A172 (cell line): ENCODE measurements around the gene ZNF787. TPM values are rescaled to one million over a fixed set of nuclear protein-coding genes. Genes with fewer than 3 reads are reported as not detected.
A peak's percentile ranks its signal among the peaks of the same experiment; 100 is the strongest.

Source experiments
- DNase-seq: peaks from one replicate; pipeline ENCODE4 v3.0.0-alpha.2; 2015; ENCODE audit warnings: low spot score
- total RNA-seq: library from RNA; depleted of rRNA; stranded (reverse); fragments of >200 nt; shearing (Covaris generic); gene quantifications from 2 replicates; pipeline ENCODE4 v1.2.3, GENCODE V29; 2014

Gene ZNF787
- total RNA-seq, 1 experiment from 2014 or later: 18.1 TPM

DNA sequence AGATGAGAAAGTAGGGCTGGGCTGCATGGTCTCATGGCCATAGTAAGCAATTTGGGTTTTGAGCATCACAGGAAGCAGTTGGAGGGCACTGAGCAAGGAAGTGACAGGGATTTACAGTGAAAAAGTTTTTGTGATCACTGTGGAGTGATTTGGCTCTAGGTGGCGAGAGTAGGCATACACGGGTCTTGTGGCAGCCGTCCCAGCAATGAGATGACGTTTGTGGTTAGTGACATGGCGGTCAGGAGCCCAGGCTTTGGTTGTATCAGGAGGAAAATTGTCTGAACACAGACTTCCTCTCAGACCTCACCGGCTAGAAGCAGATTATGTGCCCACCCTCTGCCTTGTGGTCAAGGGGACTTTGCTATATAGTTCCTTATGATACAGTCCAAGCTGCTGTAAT is 23.3 kb upstream of the ZNF787 start:
- DNase-seq: no peak

DNA sequence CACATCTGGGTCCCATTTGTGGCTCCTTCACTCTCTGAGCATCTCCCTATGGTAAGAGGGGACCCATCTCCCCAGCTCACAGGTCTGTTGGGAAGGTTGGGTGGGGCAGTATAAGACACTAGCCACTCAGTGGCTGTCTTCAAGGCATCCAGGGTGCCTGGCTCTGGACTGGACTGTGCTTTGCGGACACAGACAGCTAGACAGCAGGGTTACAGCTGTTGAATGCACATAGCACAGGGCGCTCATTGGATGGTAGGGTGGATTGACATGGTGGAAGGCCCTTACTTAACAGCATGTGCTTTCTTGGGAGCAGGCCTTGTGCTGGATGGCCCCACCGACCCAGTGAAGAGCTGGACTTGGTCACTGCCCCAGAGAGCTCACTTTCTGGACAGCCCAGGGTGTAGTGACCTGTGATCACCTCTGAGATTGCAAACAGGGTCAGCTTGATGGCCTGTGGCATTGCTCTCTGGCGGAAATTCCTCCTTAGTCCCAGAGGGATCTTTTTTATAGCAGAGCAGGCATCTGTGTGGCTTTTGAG is 21.9 kb upstream of the ZNF787 start:
- no peak for DNase-seq

DNA sequence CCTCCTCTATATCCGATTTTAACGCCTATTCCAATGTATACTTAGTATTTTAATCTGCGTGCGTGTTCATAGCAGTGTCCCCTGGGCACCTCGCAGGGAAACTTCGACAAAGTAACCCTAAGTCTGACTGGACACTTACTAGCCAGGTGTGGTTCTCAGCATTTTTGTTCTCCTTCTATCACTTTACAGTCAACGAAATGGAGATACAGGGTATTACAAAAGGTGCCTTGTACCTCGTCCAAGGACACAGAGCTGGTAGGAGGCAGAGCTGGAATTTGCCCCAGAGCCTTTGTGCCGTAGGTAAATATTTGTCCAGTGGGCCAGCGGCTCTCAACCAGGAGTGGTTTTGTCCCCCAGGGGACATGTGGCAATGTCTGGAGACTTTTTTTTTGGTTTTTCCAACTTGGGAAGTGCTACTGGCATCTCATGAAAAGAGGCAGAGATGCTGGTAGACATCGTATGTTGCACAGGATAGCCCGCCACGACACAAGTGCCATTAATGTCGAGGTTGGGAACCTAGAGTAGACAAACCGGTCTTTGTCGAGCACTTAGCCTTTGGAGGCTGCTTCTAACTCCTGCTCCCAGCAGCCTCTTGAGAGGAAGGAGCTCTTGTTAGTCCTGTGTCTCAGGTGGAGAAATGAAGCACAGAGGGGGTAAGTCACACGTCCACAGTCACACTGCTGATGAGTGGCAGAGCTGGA is 21.1 kb upstream of the ZNF787 start:
- no peak for DNase-seq

DNA sequence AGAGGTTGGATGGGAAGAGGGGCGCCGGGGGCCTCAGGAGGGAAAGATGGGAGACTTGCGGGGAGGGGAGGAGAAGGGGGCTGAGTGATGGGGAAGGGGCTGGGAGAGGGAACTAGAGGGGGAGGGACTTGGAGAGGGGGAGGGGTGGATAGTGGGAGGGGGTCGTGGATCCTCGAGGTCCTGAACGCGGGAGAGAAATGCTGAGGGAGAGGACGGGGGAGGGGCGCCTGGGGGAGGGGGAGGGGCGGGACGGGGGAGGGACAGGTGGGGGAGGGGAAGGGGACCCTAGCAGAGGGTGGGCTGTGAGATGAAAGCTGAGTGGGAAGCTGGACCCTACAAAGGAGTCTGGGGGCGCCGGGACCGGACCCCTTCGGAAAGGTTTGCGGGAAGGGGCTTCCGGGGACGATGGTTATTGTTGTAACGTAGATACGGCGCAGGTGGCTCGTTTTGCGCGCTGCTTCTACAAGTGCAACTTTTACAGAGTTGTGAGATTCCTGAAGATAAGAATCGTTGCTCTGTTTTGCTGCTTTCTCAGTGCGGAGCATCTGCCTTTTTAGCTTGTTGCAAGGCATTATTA is 20.4 kb upstream of the ZNF787 start:
- no peak for DNase-seq

DNA sequence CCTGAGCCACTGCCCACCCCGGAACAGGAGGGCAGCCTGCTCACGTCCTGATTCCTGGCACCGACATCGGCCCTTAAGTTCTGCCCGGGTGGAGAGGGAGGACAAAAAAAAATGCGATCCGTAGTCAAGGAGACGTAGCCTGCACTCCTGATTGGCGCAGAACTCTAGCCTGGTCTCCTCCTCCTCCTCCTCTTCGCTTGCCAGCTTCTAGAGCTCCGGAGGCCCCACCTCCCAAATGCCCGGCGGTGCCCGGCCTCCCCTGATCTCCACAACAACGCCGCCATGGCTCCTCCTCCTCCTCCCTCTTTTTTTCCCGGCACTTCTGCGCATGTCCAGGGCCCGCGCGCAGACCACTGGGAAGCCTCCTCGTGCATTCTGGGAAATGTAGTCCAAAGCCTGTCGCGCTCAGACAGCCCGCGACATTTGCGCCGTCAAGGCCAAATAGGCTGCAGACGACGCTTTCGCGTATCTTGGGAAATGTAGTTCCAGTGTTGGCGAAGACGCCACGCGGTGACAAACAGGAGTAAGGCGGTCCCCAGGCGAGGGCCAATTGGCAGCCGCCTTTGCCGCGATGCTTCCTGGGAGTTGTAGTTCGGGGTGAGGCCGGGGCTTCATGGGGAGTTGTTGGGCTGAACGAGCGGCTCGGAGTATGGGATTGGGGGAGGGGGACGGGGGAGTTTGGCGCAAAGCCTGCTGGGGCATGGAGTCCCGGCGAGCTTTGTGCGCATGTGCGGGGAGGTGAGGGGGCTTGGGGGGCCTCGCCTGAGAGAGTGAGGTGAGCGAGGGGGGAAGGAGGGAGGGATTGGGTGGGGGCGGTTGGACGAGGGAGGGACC is 19.7 kb upstream of the ZNF787 start, which contains the start of gene ZNF444:
ZNF444 (plus strand) TSS at position 705 of the 834 bp plus-strand sequence. CDS start 5,625 bp downstream, outside the sequence.
- peak; percentile 100 for DNase-seq

DNA sequence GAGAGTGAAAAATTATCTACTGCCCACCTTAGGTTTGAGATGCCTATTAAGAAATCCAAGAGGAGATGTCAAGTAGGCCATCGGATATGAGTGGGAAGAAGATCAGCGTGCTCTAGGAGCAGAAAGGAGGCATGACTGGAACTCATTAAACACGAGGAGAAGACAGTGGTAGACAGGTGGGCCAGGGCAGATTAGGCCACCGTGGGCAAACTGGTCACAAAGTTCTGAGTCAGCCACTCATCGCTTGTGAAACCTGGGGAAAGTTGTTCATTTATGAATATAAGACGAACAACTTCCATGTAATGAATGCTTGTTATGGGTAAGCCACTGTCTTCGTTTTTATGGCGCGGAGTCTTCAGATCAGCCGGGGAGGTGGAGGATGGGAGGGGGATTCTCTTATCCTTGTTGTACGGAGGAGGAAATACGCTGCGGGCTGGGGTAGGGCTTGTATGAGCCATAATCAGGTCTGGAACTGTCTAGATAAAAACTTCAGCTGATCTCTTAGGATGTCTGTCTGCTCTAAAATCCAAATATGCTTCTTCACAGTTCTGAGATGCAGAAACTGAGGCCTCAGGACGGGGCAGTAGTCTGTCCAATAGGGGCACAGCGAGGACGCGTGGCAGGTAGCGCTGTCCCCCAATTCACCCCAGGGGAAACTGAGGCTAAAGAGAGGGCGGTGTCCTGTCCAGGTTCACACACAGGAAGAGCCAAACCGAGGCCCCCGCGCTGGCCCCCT is 18.9 kb upstream of the ZNF787 start:
- DNase-seq: no peak

DNA sequence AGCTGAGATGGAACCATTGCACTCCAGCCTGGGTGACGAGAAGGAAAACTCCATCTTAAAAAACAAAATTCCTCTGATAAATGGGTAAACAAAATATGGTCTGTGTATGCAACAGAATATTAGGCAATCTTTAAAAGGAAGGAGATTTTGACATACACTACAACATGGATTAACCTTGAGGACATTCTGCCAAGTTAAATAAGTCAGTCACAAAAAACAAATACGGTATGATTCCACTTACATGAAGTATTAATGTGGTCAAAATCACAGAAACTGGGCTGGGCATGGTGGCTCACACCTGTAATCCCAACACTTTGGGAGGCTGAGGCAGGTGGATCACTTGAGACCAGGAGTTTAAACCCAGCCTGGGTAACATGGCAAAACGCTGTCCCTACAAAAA is 17.0 kb upstream of the ZNF787 start:
- no peak for DNase-seq

DNA sequence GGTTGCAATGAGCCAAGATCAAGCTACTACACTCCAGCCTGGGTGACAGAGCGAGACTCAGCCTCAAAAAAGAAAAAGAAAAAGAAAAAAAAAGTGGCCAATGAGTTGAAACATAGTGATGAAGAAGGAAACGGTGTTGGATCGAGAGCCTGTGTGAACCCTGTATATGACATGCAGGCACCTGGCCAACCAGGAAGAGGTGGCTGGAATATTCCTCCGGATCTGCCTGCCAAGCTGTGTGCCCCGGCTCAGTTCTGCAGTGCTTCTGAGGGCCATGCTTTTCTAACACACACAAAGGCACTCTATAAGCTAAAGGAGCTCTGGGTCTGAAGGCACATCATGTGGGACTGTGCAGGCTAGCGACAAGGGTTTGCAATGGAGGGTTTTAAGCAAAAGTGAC is 16.3 kb upstream of the ZNF787 start:
- DNase-seq: no peak

DNA sequence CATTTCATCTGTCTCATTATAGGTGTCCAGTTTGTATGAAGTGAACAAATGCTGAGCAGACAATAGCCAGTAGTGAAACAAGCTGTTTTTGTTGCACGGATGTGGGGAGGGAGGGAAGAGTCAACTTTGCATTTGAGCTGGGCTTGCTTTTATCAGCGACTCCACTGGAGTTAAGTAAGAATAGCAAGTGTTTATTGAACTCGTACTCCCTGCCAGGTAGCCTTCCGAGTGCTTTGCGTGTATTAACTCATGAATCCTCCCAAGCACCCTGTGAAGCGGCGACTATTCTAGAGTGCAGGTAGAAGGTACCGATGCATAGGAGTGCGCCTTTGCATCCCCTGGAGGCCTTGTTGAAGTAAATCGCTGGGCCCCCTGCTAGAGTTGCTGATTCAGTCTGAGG is 15.3 kb upstream of the ZNF787 start:
- DNase-seq: no peak

DNA sequence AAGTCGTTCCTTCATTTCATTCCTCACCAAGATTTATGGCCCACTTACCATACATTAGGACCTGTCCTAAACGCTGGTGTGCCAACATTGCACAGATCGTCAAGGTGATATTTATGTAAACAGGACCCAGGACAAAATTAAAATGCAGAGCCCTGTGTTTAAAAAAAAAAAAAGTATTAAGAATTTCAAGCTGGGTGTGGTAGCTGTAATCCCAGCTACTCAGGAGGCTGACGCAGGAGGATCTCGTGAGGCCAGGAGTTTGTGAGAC is 13.5 kb upstream of the ZNF787 start:
- DNase-seq: no peak

DNA sequence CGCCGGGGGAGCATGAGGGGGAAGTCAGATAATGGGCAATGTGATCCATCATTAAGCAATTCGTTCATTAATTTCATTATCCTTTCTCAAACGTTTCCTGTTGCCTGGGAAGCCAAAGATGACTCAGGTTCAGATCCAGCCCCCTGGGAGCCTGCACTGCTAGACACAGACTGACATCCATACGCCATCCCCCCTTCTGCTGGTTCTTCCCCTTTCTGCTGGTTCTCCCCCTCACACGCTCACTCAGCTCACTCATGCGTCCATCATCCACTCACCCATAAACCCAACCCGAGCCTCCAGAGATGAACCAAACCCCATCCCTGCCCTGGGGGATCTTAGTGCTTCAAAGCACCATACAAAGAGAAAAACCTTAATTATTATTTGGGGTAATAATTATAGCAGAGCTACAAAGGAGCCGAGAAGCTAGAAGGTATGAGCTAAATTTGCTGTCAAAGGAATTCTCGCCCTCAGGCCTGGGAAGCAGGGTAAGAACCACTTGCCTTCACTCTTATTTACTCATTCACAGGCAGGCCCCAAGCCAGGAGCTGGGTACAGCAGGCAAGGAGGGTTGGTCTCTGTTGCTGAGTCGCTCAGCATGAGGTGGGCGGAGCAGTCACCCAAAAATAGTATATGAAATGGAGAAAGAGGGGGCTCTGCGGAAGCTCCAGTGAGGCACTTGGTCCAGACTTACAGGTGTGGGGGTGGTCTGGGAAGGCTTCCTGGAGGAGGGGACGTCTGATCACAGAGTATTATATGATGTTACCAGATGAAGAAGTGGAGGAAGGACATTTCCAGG is 13.0 kb upstream of the ZNF787 start:
- DNase-seq: peak; percentile 34

DNA sequence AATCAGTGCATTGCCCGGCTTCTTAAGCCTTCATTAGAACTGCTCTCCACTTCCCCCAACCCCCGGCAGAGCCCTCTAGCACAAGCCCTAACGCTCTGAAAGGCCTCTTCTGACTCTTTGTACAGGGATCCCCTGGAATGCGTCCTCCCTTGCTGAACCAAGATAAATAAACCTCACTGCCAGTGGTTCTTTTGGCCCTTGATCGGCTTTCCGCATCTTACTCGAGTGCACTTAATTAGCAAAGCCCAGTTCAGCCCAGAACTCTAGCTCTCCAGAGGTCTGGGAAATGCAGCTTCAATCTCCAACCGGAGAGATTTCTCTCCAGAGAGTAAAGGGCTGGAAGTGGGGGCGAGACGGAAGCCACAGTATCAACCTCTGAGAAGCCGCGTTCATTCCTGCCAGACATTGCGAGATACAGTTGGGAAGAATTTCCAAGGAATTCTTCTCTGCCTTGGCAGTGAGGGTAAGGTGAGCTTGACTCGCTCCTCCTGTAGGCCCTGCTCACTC is 11.3 kb upstream of the ZNF787 start:
- no peak for DNase-seq

DNA sequence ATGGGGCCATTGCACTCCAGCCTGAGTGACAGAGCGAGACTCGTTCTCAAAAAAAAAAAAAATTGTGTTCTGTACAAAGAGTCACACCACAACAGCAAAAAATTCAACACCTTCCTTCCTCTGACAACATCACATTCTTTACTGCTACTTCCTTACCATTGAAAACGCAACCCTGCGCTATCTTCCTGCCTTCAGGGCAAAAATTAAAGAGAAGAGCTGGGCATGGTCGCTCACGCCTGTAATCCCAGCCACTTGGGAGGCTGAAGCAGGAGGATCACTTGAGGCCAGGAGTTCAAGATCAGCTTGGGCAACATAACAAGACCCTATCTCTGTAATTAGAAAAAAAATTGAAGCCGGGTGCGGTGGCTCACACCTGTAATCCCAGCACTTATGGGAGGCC is 10.6 kb upstream of the ZNF787 start:
- no peak for DNase-seq

DNA sequence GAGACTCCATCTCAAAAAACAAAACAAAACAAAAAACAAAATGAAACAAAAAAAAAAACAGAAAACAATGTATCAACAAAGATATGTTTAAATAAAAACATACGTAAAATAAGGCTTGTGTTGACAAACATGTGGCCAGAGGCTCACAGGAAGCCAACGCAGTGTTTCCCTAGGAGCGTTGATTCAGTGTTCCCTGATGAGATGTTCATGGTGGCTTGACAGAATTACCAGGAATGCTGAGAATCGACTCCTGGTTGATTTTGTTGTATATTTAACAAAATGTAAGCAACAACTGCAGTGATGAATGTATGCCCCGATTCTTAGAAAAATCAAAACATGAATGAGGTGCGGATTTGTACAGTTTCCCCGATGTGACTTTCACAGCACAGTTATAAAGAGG is 8.9 kb upstream of the ZNF787 start:
- DNase-seq: no peak

DNA sequence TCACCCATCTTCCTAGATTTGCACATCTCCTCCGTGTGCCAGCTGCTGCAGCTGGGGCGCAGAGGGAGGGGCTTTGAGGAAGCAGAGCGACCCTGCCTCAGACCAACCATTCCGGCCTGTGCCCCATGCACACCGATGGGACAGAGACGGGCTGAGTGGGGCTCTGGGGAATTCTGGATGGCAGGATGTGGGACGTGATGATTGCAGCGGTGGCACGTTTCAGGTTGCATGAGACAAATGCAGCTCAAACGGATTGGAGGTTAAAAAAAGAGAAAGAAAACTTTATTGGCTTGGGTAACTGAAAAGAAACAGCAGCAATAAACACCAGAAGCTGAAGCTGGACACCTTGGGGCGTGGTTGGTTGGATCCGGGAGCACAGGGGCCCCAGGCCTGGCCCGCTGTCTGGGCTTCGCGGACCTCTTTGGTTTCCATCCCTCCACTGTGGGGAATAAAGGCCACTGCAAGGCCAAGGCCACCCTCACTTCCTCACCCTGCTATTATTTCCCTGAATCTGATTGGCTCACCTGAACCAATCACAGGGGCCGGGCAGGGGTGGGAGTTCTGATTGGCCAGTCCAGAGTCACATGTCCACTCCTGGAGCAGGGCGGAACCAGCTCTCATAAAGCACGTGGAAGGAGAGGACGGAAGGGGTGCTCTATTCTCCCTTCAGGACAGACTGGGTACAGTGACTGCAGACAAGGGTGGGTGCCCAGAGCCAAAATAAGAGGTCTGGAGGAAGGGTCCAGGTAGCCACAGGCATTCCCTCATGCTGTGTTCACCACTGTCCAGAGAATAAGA is 6.1 kb upstream of the ZNF787 start:
- DNase-seq: no peak

DNA sequence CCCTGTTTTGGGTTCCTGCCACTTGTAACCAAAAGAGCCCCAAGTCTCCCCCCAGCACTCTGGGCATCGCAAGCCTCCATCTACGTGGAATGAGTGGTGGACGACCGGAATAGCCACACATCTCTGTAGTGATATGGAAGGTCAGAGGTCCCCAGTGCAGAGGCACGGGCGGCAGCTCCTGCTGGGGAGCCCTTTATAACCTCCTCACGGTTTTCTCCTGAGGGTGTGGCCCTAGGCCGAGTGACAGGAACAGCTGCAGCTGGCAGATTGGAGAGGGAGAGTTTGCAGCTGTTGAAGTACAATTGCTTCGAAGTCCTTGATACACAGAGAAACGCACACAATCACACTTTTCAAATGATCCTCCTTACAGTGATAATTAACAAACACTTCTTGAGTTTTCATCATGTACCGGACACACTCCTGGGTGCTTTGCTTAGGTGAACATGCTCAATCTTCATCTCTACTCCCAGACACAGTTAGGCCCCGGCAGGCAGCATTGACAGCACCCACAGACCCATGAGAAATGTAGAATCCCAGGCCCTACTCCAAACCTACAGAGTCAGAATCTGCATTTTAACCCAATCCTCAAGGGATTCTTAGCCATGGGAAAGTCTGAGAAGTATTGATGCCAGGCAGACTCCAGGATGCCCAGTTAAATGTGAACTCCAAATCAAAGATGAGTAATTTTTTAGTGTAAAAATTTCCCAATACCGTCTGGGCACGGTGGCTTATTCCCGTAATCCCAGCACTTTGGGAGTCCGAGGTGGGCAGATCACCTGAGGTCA is 4.9 kb upstream of the ZNF787 start:
- DNase-seq: no peak

DNA sequence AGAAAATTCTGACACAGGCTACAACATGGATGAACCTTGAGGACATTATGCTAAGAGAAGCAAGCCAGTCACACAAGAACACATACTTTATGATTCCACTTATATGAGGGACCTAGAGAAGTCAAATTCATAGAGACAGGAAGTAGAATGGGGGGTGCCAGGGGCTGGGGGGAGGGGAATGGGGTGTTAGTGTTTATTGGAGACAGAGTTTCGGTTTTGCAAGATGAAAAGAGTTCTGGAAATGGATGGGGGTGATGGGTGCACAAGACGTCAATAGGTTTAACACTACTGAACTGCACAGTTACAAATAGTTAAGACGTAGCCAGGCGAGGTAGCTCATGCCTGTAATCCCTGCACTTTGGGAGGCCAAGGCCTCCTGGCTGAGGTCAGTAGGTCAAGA is 3.5 kb upstream of the ZNF787 start:
- DNase-seq: no peak

DNA sequence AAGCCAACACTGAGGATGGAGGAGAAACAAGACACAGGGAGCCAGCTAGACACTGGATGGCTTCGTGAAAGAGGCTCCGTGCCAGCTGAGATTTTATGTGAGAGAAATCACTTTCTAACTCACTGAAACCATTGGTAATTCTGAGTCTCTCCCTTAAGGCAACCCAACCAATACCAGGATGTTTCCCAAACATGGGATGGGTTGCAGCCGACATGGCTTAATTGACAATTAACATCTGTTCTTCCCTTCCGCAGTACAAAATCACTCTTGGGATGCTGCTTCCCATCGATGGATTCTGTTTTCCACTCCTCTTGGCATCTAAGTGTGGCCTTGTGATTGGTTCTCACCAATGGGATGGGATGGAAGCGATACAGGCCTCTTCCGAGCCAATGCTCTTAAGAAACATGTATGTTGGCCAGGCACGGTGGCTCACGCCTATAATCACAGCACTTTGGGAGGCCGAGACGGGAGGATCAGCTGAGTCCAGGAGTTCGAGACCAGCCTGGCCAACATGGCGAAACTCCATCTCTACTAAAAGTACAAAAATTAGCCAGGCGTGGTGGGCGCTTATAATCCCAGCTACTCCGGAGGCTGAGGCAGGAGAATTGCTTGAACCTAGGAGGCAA is 2.3 kb upstream of the ZNF787 start:
- DNase-seq: no peak
